Stimulated activated CD8-positive, alpha-beta memory T cell treated with anti-CD3 and anti-CD28 coated beads, Interleukin-7, amount 100 ng/mL, for 1 hour (primary cell): Measurements from ENCODE around the gene HMGXB3.
"Not testable (repeated sequence)": the region's sequence is repeated elsewhere in the genome, so short reads cannot be mapped to it uniquely, and the experiment has no call there.

Experiments
- DNase-seq, 2 donors: peaks; one replicate each; pipeline ENCODE4 v3.0.0-alpha.2; 2020; ENCODE audit warnings: low read depth in 2 of 2

Gene HMGXB3

GRCh38 chr5:150020249-150020648 is 19.7 kb downstream of the HMGXB3 start:
- no peak for DNase-seq

DNA sequence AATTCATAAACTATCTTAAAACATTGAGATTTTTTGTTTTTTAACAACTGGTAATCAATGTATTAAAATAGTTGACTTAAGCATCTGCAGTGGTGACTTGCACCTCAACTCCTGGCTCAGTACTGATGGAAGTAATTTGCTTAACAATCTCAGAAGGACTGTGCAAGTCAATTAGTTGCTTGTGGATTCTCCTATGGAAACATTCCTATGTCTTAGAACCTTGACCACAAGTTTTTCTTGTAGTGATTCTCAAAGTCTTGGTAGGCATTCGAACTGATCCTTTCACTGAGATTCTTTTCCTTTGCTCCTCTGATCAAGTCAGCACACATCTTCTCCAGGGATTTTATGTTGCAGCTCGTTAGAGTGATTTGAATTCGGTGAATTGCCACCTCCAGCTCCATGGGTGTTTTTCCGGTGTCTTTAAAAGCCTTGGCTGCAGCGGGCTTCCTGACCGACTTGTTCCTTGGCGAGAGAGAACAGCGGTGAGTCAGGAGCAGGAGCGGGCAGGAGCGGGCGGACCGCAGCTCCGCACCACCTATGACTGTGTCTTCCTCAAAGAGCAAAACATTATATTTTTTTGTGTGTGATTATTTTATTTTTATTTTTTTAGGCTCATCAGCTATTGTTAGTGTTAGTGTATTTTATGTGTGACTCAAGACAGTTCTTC is 21.1 kb downstream of the HMGXB3 start:
- no peak for DNase-seq

DNA sequence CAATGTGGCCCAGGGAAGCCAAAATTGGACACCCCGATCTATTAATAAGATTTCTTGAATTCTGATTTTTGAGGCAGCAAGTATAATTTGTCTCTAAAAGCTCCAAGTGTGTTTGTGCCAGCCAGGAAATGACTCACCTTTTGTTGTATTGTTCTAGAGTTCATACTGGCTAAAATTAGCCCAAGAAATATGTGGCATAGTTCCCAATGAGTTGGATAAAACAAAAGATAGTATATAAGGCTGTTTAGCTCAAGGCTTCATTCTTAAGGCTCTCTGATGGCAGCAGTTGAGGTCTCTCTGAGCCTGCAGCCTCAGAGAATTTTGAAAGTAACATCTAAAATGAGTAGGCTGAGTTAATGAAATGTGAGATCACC is 21.6 kb downstream of the HMGXB3 start:
- DNase-seq, result no peak

DNA sequence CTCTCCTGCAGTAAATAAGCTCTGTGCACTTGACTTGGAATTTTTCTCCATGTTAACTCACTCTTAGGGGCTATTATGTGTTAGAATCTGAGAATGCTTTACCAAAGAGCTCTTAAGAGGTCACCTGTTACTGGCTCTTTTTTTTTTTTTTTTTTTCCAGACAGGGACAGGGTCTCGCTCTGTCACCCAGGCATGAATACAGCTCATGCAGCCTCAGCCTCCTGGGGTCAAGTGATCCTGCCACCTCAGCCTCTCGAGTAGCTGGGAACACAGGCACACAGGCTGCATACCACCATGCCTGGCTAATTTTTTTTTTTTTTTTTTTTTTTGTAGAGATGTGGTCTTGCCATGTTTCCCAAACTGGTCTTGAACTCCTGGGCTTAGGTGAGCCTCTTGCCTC is 22.1 kb downstream of the HMGXB3 start:
- no peak for DNase-seq

DNA sequence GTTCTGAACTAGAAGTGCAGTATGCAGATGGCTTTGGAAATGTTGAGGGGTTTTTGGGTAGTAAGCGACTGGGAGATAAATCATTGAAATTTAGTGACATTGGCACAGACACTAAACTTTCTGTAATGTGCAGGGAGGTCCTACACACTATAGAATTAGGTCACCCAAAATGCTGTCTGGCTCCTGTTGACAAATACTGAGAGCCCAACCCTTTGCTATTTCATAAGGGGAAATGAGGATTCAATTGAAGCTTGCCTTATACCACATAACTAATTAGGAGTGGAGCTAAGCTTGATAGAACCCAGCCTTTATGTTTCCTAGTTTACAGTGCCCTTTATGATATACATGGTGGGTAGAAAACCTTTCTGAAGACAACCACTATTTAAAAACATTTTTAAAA is 22.6 kb downstream of the HMGXB3 start:
- DNase-seq, result no peak

DNA sequence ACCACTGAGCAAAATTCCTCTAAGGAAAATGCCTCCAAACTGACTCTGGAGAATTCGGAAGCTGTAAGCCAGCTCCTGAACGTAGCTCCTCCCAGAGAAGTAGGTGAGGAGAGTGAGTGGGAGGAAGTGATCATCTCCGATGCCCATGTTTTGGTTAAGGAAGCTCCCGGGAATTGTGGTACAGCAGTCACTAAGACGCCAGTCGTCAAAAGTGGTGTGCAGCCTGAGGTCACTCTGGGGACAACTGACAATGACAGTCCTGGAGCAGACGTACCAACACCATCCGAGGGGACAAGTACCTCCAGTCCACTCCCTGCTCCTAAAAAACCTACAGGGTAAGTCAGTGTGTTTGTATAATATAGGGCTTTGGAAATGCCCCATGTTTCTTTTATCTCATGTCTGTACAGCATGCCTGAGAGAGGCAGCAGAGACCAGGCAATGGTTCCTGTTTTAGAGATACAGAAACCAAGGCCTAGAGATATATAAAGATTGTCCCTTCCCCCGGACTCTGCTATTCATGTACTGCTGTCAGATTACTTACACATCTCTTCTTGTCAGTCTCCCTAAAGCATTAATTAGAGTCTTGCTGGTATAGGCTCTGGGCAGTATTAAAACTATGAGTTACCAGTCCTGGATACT is 23.9 kb downstream of the HMGXB3 start:
- DNase-seq, result no peak

DNA sequence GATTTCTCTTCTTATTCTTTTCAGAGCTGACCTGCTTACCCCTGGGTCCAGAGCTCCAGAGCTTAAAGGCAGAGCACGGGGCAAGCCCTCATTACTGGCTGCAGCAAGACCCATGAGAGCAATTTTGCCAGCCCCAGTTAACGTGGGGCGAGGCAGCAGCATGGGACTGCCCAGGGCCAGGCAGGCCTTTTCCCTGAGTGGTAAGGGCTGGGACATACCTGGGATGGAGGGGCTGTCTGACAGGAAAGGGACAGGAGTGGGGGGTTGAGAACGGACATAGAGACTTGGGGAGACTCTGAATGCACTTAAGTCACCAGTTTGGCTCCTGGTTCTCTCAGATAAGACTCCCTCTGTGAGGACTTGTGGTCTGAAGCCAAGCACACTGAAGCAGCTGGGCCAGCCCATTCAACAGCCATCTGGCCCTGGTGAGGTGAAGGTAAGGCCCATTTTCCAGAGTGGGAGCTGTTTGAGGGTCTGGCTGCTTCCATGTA is 26.2 kb downstream of the HMGXB3 start:
- no peak for DNase-seq

GRCh38 chr5:150028047-150028446 is 27.5 kb downstream of the HMGXB3 start:
- not testable (repeated sequence) for DNase-seq

DNA sequence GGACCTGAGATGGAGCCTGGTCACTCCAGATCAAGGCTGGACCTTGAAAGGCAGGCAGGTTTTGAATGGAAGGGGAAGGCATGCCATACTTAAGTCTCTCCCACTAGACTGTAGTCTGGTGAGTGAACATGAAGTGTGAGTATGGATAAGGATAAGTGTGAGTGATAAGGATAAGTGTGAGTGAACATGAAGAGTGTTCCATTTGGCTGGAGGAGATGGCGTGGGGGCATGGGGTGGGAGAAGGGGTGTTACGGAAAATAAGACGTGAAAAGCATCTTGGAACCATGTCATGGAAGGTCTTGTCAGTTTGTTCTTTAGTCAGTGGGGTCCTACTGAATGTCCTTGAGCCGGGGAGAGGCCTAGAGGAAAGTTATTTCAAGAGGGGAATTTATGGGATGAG is 32.8 kb downstream of the HMGXB3 start:
- no peak for DNase-seq

- DNase-seq, result no peak
Measured at GRCh38 chr5:150034662-150035061, 34.1 kb downstream of the HMGXB3 start.

DNA sequence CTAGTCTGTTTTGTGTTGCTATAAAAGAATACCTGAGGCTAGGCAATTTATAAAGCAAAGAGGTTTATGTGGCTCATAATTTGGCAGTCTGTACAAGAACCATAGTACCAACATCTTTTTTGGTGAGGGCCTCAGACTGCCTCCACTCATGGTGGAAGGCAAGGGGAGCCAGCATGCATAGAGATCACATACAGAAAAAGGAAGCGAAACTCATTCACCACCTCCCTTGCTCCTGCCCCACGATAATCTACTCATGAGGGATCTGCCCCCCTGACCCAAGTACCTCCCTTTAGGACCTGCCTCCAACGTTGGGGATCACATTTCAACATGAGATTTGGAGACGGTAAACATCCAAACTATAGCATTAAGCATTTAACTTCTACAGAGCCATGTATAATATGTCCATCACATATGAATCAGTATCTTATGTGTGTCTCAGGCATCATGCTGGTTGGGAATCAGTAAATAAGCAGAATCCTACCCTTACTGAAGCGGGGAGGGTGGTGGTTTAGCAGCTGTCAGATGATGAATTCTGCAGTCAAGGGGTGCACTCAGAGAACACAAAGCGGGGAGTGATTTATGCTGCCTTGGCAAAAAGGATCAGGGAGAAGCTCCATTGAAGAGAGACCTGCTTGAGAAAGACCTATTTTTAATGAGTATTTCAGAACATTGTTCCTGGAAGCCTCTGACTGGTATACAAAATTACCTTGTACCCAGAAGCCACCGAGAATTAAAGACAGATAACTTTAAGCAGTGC is 34.8 kb downstream of the HMGXB3 start:
- DNase-seq, result no peak

DNA sequence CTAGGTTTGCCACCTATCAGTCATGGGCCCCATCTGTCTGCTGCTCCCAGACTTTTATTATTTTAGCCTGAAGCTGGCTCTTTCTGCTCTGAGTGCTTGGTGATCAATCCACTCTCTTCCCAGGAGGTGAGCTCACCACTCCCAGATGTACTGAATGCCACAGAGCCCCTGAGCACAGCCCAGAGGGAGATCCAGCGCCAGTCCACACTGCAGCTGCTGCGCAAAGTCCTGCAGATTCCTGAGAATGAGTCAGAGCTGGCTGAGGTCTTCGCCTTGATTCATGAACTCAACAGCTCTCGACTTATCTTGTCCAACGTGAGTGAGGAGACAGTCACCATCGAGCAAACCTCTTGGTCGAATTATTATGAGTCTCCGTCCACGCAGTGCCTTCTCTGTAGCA is 36.0 kb downstream of the HMGXB3 start:
- DNase-seq, result no peak

- no peak for DNase-seq
Measured at GRCh38 chr5:150038547-150038946, 38.0 kb downstream of the HMGXB3 start.

GRCh38 chr5:150042459-150042858 is 41.9 kb downstream of the HMGXB3 start:
- DNase-seq, result no peak

GRCh38 chr5:150043657-150044328 is 43.3 kb downstream of the HMGXB3 start:
- DNase-seq, result no peak

DNA sequence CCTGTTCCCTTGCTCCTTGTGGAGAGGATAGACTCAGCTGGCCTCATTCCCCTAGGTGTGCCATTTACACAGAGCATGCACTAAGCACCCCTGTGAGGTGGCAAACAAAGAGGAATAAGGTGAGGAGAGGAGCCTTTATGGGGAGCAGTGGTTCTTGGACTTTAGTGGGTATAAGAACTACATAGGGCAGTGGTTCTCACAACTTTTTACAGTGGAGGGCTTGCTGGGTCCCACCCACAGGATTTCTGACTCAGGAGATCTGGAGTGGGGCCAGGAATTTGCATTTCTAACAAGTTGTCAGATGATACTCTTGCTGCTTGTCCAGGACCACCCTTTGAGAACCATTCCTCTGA is 43.8 kb downstream of the HMGXB3 start:
- DNase-seq, result no peak

GRCh38 chr5:150044712-150045111 is 44.2 kb downstream of the HMGXB3 start:
- no peak for DNase-seq

DNA sequence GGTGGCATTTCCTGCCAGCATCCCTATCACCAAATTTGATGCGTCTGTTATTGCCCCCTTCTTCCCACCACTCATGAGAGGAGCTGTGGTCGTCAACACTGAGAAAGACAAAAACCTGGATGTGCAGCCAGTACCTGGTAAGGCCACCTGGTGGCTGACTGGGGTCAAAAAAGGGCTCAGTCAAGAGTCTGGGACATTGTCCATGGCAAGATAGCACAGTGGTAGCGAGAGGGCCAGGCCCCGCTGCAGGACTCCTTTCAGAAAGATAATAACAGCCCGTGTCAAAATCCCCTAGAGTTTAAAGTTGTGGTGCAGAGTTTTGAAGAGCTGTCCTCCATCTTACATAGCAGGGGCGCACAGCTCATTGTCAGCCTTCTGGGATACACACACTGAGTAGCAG is 45.0 kb downstream of the HMGXB3 start:
- no peak for DNase-seq

DNA sequence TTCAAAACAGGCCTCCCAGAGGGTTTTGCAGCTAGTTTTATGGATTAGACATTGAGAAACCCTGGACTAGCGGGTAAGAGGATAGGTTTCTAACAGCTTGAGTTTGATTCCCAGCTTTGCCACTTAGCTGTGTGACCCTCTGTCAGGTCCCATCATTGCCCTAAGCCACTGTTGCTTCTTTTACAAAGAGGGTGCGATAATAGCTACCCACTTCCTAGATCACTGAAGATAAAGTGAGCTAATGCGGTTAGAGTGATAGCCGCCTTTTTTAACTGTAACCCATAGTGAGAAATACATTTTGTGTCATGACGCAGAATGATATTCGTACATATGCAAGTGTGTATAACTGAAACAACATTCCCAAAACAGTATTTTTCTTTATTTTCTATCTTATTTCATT is 45.5 kb downstream of the HMGXB3 start:
- no peak for DNase-seq

DNA sequence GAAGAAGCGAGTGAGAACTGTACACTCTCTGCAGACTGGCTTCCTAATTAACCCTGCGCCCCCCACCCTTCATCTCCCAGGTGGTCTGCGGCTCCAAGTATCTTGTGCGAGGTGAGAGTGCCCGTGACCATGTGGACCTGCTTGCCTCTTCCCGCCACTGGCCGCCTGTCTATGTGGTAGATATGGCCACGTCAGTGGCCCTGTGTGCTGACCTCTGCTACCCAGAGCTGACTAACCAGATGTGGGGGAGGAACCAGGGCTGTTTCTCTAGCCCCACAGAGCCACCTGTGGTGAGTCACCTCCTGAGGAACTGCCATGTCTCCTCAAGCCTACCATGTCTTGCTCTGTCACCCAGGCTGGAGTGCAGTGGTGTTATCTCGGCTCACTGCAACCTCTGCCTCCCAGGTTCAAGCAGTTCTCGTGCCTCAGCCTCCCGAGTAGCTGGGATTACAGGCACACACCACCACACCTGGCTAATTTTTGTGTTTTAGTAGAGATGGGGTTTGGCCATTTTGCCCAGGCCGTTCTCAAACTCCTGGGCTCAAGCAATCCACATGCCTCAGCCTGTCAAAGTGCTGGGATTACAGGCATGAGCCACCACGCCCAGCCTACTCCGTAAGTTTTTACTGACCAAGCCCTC is 49.8 kb downstream of the HMGXB3 start:
- not testable (repeated sequence) for DNase-seq

DNA sequence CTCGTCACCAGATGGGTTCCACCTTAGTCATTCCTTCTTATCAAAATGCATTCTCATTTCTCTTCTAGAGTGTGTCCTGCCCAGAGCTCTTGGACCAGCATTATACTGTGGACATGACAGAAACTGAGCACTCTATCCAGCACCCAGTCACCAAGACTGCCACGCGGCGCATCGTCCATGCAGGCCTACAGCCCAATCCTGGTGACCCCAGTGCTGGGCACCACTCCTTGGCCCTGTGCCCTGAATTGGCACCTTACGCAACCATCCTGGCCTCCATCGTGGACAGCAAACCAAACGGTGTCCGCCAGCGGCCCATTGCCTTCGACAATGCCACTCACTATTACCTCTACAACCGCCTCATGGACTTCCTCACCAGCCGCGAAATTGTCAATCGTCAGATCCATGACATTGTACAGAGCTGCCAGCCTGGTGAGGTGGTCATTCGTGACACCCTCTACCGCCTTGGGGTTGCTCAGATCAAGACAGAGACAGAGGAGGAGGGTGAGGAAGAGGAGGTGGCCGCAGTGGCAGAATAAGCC is 51.2 kb downstream of the HMGXB3 start:
- DNase-seq, result no peak
